ENCODE results near the gene PDSS1.

DNA sequence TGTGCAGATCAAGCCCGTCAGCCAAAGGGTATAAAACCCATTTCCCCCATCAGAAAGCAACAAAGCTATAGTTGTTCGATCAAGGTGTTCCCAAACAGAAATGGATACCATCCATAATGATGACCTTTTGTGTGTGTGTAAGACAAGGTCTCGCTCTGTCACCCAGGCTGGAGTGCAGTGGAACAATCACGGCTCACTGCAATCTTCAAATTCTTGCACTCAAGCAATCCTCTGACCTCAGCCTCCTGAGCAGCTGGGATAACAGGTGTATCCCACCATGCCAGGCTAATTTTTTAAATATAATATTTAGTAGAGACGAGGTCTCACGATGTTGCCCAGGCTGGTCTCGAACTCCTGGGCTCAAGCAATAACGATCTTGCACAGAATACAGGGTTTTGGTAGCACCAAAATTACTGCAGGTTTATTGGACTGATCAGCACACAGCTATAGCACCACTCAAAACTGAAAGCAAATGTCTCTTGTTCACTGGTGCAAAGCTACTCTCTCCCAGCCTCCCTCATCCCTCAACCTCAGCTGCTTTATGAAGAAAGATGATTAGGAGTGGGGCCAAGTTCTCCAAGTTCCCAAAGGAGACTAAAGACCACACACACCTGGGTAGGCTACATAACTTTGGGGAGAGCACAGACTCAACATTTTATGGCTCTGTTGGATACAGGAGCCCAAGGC is 82.7 kb downstream of the PDSS1 start:
- TF ChIP-seq RBFOX2 (IDR thresholded peaks at IDR 0.05; ENCODE audit: low read depth, low read length) (no peak), SMAD3 (CRISPR knock-in tag; IDR thresholded peaks at IDR 0.05) (no peak), EZH2 (conservative IDR thresholded peaks at IDR 0.05; ENCODE audit: low read depth, low read length) (no peak), PPARG (CRISPR knock-in tag; conservative IDR thresholded peaks at IDR 0.05) (no peak), RCOR2 (CRISPR knock-in tag; IDR thresholded peaks at IDR 0.05) (no peak), RARG (CRISPR knock-in tag; IDR thresholded peaks at IDR 0.05; ENCODE audit: low read depth) (no peak), CBX1 (IDR thresholded peaks at IDR 0.05; ENCODE audit: low read depth) (no peak)
- TF ChIP-seq, protein P1, sequence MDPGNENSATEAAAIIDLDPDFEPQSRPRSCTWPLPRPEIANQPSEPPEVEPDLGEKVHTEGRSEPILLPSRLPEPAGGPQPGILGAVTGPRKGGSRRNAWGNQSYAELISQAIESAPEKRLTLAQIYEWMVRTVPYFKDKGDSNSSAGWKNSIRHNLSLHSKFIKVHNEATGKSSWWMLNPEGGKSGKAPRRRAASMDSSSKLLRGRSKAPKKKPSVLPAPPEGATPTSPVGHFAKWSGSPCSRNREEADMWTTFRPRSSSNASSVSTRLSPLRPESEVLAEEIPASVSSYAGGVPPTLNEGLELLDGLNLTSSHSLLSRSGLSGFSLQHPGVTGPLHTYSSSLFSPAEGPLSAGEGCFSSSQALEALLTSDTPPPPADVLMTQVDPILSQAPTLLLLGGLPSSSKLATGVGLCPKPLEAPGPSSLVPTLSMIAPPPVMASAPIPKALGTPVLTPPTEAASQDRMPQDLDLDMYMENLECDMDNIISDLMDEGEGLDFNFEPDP (CRISPR knock-in tag; conservative IDR thresholded peaks at IDR 0.05), result no peak
- TF ChIP-seq, protein P2, sequence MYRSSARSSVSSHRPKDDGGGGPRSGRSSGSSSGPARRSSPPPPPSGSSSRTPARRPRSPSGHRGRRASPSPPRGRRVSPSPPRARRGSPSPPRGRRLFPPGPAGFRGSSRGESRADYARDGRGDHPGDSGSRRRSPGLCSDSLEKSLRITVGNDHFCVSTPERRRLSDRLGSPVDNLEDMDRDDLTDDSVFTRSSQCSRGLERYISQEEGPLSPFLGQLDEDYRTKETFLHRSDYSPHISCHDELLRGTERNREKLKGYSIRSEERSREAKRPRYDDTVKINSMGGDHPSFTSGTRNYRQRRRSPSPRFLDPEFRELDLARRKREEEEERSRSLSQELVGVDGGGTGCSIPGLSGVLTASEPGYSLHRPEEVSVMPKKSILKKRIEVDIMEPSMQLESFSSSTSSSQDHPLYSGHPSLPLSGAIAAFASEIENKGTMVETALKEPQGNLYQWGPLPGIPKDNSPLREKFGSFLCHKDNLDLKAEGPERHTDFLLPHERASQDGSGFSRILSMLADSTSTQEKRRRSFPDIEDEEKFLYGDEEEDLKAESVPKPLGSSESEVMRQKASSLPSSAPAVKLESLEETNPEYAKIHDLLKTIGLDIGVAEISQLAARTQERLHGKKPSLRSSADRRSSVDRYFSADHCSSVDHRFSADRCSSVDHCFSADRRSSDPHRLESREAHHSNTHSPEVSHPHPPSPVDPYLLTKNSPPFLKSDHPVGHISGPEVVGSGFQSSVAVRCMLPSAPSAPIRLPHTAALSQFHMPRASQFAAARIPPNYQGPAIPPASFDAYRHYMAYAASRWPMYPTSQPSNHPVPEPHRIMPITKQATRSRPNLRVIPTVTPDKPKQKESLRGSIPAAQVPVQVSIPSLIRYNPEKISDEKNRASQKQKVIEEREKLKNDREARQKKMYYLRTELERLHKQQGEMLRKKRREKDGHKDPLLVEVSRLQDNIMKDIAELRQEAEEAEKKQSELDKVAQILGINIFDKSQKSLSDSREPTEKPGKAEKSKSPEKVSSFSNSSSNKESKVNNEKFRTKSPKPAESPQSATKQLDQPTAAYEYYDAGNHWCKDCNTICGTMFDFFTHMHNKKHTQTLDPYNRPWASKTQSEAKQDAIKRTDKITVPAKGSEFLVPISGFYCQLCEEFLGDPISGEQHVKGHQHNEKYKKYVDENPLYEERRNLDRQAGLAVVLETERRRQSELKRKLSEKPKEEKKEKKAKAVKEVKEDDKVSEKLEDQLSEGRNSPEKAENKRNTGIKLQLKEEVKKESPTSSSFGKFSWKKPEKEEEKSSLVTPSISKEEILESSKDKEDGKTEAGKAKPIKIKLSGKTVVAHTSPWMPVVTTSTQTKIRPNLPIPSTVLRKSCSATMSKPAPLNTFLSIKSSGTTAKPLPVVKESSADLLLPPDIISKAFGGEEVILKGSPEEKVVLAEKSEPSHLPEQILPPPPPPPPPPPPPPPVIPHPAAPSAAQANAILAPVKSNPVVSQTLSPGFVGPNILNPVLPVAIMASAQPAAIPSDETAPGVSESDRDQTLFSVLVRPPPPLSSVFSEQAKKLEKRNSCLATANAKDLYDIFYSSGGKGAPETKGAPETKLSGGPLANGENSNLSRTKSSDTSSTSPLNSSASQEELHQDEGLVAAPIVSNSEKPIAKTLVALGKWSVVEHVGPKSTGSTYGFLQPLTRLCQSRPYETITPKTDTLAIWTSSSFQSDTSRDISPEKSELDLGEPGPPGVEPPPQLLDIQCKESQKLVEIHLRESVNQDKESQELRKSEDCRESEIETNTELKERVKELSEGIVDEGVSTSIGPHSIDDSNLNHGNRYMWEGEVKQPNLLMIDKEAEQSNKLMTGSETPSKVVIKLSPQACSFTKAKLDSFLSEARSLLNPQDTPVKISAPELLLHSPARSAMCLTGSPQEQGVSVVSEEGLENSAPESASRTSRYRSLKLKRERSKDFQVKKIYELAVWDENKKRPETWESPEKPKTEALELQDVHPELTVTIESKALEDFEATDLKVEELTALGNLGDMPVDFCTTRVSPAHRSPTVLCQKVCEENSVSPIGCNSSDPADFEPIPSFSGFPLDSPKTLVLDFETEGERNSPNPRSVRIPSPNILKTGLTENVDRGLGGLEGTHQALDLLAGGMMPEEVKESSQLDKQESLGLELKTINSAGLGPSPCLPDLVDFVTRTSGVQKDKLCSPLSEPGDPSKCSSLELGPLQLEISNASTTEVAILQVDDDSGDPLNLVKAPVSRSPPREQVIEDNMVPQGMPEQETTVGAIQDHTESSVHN (CRISPR knock-in tag; IDR thresholded peaks at IDR 0.05), result no peak
- TF ChIP-seq, protein P3, sequence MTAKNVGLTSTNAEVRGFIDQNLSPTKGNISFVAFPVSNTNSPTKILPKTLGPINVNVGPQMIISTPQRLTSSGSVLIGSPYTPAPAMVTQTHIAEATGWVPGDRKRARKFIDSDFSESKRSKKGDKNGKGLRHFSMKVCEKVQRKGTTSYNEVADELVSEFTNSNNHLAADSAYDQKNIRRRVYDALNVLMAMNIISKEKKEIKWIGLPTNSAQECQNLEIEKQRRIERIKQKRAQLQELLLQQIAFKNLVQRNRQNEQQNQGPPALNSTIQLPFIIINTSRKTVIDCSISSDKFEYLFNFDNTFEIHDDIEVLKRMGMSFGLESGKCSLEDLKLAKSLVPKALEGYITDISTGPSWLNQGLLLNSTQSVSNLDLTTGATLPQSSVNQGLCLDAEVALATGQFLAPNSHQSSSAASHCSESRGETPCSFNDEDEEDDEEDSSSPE (CRISPR knock-in tag; IDR thresholded peaks at IDR 0.05), result no peak
- TF ChIP-seq, protein P4, sequence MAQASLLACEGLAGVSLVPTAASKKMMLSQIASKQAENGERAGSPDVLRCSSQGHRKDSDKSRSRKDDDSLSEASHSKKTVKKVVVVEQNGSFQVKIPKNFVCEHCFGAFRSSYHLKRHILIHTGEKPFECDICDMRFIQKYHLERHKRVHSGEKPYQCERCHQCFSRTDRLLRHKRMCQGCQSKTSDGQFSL (CRISPR knock-in tag; IDR thresholded peaks at IDR 0.05), result no peak

All from HepG2 (cell line).